ENCODE results near the gene PGAP1.

DNA sequence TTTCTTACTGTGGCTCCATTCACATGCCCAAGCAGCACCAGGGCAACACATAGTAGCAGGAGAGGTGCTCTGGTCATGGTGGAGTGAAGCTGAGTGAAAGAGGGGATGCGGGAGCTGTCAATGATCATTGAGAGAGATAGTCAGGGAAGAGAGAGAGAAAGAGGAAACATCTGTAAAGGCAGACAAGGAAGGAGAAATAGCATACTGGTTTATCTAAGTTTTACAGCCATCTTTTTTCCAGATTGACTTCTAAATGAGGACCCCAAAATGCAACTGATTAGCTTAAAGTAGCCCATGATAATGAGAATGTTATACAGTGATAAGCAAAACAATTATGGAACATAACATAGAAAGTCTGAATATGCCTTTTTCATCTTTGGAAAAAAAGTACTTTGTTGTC is 117.2 kb downstream of the PGAP1 start, which contains the start of gene C2orf66:
- no peak for TF ChIP-seq POLR2A (IDR thresholded peaks at IDR 0.05)
- TF ChIP-seq, protein P1, sequence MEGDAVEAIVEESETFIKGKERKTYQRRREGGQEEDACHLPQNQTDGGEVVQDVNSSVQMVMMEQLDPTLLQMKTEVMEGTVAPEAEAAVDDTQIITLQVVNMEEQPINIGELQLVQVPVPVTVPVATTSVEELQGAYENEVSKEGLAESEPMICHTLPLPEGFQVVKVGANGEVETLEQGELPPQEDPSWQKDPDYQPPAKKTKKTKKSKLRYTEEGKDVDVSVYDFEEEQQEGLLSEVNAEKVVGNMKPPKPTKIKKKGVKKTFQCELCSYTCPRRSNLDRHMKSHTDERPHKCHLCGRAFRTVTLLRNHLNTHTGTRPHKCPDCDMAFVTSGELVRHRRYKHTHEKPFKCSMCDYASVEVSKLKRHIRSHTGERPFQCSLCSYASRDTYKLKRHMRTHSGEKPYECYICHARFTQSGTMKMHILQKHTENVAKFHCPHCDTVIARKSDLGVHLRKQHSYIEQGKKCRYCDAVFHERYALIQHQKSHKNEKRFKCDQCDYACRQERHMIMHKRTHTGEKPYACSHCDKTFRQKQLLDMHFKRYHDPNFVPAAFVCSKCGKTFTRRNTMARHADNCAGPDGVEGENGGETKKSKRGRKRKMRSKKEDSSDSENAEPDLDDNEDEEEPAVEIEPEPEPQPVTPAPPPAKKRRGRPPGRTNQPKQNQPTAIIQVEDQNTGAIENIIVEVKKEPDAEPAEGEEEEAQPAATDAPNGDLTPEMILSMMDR (IDR thresholded peaks at IDR 0.05): no peak
